T47D (cell line): ENCODE measurements around the gene CSRP3.
"Not testable (repeated sequence)": the region's sequence is repeated elsewhere in the genome, so short reads cannot be mapped to it uniquely, and the experiment has no call there.

ENCODE experiments used
- DNase-seq, 2 experiments: peaks; one replicate each; pipeline versions ENCODE4 v3.0.0 to v3.0.0-alpha.2; 2011 to 2012; ENCODE audit warnings: low read depth in 1 of 2, low spot score in 1 of 2
- JUND ChIP-seq: IDR thresholded peaks from 2 replicates; pipeline ENCODE4 v1.6.1; 2012; ENCODE audit warnings: low read depth
- in situ Hi-C: cut with HindIII; loops from 2 replicates; pipeline ENCODE4 v1.10.0; 2016; ENCODE audit warnings: low sequenced_read_pairs, low pct_unique_long_range_greater_than_20kb

Gene CSRP3

DNA sequence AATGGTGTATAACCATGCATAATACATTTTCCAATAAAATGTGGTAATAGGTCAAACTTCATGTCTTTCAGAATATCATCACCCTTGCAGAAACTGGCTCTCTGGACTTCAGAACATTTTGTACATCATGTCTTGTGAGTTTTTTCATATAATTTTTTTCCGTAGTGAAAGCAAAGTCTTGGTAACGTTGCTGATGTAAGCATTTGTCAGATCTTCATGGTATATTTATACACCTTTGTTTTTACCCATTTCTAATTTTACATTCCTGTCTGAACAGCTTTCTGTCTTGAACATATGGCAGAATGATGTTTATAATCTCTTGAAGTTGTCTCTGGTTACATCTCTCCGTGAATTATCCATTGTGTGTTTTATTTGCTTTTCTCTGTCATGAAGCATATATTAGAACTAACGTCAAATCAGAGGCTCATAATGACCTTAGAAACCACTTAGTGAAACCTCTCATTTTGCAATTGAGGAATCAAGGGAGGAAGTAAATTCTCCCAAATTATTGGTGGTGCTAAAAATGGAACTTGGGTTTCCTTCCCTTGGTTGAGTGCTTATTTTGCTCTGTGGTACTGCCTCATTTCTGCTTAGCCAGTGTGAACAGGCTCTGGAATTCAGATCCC, 37.4 kb downstream of the CSRP3 start:
- in situ Hi-C loops: no loop called here
- DNase-seq: no peak
- no peak for TF ChIP-seq JUND

DNA sequence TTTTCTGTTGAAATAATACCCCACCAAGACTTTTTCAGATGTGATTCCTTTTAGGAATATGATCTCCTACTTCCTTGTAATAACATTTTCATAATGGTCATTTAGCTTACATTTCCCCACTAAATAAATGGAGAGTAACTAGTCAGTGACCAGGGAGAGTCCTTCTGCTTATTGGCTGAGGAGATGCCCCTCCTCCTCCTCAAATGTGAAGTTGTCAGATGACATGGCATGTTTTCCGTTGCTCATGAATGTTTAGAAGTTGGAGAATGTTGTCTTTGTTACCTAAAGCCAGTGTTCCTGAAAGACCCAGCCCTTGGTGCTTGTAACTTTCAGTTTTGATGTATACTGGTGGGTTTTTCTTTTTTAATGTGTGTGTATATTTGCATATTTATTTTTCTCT, 38.2 kb downstream of the CSRP3 start:
- no peak for TF ChIP-seq JUND
- no peak for DNase-seq
- in situ Hi-C loops: no loop called here

DNA sequence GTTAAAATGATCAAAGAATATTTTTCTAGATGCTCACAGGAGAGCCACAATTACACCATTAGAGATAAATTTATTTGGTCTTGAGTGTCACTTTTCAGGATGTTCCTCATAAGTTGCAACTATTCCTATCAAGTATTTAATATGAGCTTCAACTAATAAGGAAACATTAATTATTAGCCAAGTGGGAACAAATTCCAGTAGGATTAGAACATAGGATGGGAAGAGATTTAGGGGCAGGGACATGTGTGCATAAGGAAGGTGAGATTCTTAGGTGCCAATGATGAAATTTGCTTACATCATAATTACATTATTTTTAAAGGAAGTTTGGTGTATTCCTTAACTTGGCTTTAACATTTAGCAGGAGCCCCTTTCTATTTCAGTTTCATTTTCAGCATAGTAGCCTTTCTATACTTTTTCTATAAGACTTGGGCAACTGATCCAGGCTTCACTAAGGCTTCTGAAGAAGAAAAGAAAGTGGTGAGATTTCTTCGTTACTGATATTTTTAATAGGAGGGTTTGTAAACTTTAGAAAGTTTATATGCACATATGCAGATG, 38.8 kb downstream of the CSRP3 start:
- in situ Hi-C loops: no loop called here

DNA sequence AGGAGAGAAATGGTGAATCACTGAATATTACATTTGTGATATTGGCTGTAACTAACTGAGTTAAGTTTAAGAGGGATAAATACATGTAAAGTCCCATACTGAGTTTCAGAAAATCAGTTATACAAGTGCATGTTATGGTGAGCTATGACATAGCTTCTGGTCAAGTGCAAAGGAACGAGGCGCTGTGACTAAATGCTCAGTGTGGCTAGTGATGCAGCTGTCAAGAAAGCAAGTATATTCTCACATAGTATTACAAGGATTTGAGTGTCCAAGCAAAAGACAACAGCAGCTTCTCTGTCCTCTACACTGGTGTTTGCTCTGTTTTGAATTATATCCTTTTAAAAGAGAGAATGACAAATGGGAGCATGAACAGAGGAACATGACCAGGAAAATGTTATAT, 40.1 kb downstream of the CSRP3 start:
- in situ Hi-C loops: no loop called here
- no peak for DNase-seq
- no peak for TF ChIP-seq JUND

More for the DNA sequence above, 38.8 kb downstream of the CSRP3 start:
- no peak for TF ChIP-seq JUND
- no peak for DNase-seq

DNA sequence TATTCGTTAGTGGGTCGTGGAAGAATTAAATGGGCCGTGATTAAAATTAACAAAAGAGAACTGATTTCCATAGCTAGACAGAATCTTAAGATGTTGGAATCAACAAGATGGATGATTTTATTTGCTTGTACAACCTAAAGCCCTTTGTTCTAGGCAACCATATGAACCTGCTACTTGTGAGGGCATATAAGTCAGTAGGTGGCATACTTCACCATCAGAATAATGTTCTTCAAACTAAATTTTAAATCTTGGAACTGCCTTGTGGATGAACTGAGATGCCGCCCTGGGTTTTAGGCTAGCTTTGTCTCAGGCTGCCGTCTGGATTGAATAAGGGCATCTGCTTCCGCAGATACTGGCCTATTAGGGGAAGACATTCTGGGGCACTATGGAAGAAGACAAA, 40.9 kb downstream of the CSRP3 start:
- no peak for TF ChIP-seq JUND

DNA sequence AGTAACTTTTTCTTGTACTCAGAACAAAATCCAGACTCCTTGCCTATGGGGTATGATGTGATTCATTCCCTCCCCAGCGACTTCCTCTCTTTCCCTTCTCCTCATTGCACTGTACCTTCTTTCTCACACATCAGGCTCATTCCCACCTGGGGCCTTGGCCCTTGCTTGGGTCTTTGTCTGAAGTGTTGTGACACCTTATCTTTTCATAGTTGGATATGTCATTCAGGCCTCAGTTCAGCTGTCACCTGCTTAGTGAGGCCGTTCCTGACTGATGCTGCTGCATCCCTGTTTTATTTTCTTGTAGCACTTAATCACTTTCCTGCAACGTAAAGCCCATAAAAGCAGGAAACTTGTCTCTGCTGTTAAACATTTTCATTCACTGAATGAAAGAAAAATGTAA, 44.9 kb downstream of the CSRP3 start:
- in situ Hi-C loops: no loop called here
- no peak for TF ChIP-seq JUND
- no peak for DNase-seq

More for the DNA sequence above, 40.9 kb downstream of the CSRP3 start:
- DNase-seq: peak in 1 of 2 experiments; percentile 16
- in situ Hi-C loops: no loop called here

DNA sequence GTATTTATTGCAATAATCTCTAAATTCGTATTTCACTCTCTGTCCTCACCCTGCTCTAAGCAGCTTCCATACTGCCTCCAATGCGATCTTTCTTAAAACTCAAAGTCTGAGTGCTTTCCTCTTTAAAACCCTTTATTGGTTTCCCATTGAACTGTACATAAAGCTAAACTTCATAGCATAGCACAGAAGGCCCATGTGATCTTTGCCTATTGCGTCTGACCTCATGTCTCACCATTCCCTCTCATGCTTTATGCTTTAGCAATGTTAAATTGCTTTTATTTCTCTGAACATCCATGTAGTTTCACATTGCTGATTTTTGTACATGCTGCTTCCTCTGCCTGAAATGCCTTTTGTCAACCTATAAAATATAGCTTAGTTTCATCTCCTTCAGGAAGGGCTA, 56.5 kb downstream of the CSRP3 start:
- no peak for DNase-seq
- in situ Hi-C loops: no loop called here
- TF ChIP-seq JUND: no peak

DNA sequence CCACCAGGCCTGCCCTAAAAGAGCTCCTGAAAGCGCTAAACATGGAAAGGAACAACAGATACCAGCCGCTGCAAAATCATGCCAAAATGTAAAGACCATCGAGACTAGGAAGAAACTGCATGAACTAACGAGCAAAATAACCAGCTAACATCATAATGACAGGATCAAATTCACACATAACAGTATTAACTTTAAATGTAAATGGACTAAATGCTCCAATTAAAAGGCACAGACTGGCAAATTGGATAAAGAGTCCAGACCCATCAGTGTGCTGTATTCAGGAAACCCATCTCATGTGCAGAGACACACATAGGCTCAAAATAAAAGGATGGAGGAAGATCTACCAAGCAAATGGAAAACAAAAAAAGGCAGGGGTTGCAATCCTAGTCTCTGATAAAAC, 64.9 kb downstream of the CSRP3 start:
- DNase-seq, in situ Hi-C loops: not testable (repeated sequence)

DNA sequence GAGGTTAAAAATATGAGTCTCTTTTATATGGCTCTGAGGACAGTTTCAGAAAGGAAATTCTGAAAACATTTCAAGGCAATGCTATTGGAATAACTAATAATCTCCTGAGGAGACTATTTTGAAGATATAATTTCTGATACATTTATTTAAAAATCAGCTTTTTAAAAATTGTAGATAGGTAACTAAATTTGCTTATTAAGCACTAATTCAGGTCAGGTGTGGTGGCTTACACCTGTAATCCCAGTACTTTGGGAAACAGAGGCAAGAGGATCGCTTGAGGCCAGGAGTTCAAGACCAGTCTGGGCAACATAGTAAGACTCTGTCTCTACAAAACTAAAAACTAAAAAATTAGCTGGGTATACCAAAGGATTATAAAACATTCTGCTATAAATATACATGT, 67.8 kb downstream of the CSRP3 start:
- TF ChIP-seq JUND: no peak
- in situ Hi-C loops: no loop called here

More for the DNA sequence above, 67.8 kb downstream of the CSRP3 start:
- no peak for DNase-seq
